Sciatic nerve (tissue), 2 donors: ENCODE results near the gene TSTD1. TPM values are rescaled to one million over a fixed set of nuclear protein-coding genes. Genes with fewer than 3 reads are reported as not detected.
"Not testable (repeated sequence)": the region's sequence is repeated elsewhere in the genome, so short reads cannot be mapped to it uniquely, and the experiment has no call there.

Experiments
- ATAC-seq: fragments of 200-7000 bp; cut with Tn5 transposase; one replicate; pipeline ENCODE4 v1.9.1; 2020; ENCODE audit warnings: mild to moderate bottlenecking, moderate library complexity
- DNase-seq: peaks from one replicate; pipeline ENCODE4 v3.0.0-alpha.2; 2020; ENCODE audit warnings: low spot score
- intact Hi-C: fragments of 100-400 bp; cut with DNase I; formaldehyde crosslinking; loops from one replicate; pipeline ENCODE4 v1.14.2; 2022
- total RNA-seq: library from RNA; stranded (reverse); fragmentation: NEBNext Ultra II Directional; extraction: Animal tissue kit (Norgen Biotek cat#: 25700); gene quantifications from one replicate; pipeline ENCODE4 v1.2.1, GENCODE V29; 2021
- donor health status: DM: no; HTN: no; CAD: no.
- donor health status: DM: no; HTN: no; CAD: no.

TSTD1 gene
- total RNA-seq, 1 donor from 2014 or later: 13.1 TPM

GRCh38 chr1:161017756-161018630 is 20.8 kb downstream of the TSTD1 start:
- ATAC-seq: no peak
- DNase-seq: no peak
- intact Hi-C loops: no loop called here

DNA sequence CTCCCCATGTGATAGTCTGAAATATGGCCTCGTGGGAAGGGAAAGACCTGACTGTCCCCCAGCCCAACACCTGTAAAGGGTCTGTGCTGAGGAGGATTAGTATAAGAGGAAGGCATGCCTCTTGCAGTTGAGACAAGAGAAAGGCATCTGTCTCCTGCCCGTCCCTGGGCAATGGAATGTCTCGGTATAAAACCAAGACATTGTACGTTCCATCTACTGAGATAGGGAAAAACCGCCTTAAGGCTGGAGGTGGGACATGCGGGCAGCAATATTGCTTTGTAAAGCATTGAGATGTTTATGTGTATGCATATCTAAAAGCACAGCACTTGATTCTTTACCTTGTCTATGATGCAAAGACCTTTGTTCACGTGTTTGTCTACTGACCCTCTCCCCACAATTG is 21.6 kb downstream of the TSTD1 start:
- ATAC-seq, intact Hi-C loops, DNase-seq: not testable (repeated sequence)

- intact Hi-C loops, DNase-seq, ATAC-seq: not testable (repeated sequence)
Observed at GRCh38 chr1:161016683-161017082, 22.1 kb downstream of the TSTD1 start.

DNA sequence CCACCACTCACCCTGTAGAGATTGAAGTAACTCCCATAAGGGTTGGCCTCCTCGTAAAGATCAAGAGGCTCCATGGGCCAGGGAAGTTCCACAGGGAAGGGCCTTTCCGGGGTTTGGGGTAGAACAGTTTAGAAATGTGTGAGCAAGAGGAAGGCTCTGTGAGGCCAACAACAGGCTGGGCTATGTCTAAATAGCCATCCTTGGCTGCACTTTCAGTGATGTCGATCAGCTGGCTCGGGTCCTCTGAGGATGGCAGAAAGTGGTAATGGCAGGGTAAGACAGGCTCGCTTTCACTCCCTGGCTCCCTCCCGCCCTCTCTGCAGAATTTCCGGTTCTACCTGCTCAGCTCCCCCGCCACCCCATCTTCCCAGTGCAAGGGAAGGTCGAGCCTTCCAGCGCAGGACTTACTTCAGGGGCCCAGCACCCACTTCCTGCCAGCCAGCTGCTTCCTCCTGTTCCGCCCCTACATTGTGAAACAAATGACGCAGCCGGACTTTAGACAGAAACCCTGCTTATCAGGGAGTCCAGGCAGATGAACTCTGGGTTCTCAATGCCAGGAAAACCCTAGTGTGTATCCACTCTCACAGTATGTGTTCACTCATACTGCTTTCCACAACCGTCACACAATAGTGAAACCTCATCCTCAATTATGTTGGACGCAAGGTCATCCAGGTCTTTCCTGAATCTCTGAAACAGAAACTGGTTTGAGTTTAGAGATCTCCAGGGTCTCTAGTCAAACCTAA is 25.1 kb downstream of the TSTD1 start:
- DNase-seq (peak; percentile 79), ATAC-seq (peak; percentile 95)
- intact Hi-C loops: no loop called here

- DNase-seq (no peak), ATAC-seq (peak; percentile 41)
- intact Hi-C loops: no loop called here
Observed at GRCh38 chr1:161013131-161013487, 25.7 kb downstream of the TSTD1 start.

DNA sequence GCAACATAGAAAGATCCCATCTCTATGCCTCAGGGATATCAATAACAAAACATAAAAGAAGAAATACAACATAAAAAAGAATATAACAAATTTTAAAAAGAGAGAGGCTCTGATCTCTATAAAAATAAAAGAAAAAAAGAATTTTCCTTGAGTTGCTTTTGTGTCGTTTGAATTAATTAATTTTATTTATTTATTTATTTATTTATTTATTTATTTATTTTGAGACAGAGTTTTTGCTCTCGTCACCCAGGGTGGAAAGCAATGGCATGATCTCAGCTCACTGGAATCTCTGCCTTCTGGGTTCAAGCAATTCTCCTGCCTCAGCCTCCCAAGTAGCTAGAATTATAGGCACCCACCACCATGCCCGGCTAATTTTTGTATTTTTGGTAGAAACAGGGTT is 26.3 kb downstream of the TSTD1 start:
- ATAC-seq: no peak
- intact Hi-C loops: no loop called here

GRCh38 chr1:161009602-161010211 is 29.1 kb downstream of the TSTD1 start:
- ATAC-seq (no peak), DNase-seq (no peak)
- intact Hi-C loops: no loop called here

More for the DNA sequence above, 26.3 kb downstream of the TSTD1 start:
- DNase-seq: no peak

GRCh38 chr1:161008869-161009510 is 29.8 kb downstream of the TSTD1 start:
- no peak for DNase-seq
- intact Hi-C loops: no loop called here
- no peak for ATAC-seq

DNA sequence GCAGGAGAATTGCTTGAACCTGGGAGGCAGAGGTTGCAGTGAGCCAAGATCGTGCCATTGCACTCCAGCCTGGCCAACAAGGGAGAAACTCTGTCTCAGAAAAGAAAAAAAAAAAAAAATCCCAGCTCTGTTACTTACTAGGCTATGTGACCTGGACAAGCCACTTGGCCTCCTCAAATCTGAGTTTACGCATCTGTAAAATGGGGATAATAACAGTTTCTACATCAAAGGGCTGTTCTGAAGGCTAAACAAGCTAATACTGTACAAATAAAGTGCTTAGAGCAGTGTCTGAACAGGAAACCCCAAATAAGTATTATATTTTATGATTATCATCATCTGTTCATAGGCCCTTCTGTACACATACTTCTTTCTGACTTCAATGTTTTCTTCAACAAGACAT is 31.4 kb downstream of the TSTD1 start:
- DNase-seq: no peak
- ATAC-seq: no peak
- intact Hi-C loops: no loop called here

DNA sequence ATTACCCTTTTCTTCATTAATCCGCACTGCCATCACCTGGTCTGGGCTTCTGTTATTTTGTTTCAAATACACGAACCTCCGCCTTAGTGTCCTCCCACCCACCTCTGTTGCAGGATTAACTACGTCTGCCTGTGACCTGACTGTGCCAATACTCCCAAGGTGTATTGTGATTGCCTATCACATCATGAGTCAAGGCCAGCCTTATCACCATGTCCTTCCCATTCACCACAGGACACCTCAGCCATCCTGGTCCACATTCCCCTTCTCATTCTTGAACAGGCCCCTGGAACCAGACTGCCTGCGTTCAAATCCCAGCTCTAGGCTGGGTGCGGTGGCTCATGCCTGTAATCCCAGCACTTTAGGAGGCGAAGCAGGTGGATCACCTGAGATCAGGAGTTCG is 32.2 kb downstream of the TSTD1 start:
- DNase-seq (no peak), ATAC-seq (no peak)
- intact Hi-C loops: no loop called here

- DNase-seq (no peak), ATAC-seq (no peak)
- intact Hi-C loops: no loop called here
Observed at GRCh38 chr1:161001525-161001924, 37.2 kb downstream of the TSTD1 start.

DNA sequence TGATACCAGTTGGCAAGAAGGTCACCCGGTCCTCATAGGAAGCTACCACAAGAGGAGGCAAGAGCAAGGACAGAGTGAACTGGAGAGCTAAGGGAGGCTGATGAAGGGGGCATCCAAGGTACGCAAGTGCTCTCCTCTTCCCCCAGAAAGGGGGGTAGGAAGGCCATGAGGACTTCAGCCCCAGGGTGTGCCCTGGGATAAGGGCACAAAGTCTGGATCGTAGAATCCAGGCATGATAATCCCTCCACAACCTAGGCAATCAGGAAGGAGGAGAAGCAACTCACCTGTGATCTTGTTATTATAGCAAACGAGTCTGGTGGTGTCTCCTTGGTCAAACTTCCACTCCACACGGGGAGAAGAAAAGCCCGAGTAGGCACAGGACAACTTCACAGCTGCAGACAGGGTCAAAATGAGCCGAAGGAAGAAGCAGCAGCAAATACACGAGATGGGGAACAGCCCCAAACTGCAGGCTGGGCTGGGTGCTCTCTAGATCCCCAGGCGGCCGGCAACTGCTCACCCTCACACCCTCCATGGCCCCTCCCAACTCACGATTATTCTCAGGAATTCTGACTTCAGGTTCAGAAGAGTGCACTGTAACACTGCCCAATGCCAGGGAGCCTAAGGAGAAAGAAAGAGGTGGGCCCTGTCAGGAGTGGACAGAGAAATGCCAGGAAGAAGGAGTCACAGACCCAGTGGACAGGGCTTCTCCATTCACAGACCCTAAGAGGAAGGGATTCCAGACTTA is 37.9 kb downstream of the TSTD1 start:
- intact Hi-C loops: no loop called here
- ATAC-seq: no peak
- DNase-seq: no peak

DNA sequence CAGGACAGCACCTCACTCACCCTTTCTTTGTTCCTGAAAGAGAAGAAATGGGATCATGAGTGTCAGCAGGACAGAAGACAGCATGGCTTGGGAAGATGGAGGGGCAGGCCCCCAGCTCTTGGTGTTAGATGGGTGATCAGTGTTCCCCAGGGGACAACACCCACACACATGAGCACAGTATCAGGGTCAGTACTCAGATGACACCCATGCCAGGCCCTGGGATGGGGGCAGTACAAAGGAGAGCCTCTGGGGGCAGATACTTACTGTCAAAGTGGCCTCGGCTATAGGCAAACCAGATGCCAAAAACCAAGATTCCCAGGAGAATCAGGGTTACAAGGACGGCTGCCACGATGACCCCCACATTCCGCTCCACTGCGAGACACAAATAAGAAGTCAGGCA is 39.4 kb downstream of the TSTD1 start:
- intact Hi-C loops: loop anchor here (10.0 kb wide), 1 partner anchor 95 kb away; the partner anchor contains the start of gene KLHDC9
- no peak for ATAC-seq
- no peak for DNase-seq

DNA sequence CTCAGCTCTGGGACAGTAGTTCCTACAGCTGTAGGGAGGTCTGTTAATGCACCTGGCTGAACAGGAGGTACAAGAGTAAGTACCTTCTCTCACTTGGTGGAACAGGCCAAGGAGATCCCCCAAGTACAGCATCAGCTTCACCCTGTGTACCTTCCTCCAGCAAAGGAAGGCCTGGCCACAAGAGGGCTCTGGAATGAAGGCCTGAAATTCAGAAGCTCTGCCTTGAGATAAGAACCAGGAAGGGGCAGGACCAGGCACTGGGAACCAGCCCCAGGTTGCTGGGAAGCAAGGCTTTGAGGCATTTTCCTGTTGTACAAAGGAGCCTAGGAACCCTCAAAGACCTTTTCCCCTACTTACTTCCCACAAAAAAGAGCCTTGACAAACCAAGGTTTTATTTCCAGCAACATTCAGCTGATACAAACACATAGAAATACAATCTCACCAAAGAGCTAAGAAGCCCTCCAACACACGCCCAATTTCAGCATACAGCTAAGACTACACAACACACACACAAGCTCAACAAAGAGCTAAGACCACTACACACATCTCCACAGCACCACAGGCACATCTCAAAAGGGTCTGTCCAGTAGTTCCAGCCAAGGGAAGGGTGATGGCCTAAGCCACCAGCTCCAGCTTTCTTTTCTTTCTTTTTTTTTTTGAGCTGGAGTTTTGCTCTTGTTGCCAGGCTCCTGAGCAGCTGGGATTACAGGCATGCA is 41.3 kb downstream of the TSTD1 start:
- peak; percentile 74 for ATAC-seq
- peak; percentile 67 for DNase-seq

DNA sequence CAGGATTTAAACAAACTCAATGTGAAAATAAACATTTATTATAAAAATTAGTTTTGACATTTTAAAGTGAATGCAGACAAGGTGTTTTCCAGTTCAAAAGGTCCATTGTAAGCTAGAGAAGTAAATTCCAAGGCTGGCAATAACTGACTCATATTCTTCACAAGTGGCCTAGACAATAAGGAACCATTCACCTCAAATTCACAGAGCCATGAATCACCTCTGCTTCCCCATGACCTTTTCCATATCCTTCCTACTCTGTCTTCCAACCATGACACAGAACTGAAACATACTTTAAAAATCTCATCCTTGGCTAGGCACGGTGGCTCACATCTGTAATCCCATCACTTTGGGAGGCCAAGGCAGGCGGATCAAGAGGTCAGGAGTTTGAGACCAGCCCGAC is 42.6 kb downstream of the TSTD1 start:
- ATAC-seq: no peak
- no peak for DNase-seq
- intact Hi-C loops: loop anchor here (10.0 kb wide), 1 partner anchor 99 kb away; the partner anchor contains the start of gene KLHDC9

More for the DNA sequence above, 41.3 kb downstream of the TSTD1 start:
- intact Hi-C loops: loop anchor here (1.0 to 10.0 kb wide), 2 partner anchors 22 to 97 kb away; partner anchors contain the start of gene KLHDC9

GRCh38 chr1:160993544-160994193 is 45.1 kb downstream of the TSTD1 start:
- DNase-seq (no peak), ATAC-seq (peak; percentile 60)
- intact Hi-C loops: loop anchor here (10.0 kb wide), 1 partner anchor 101 kb away; the partner anchor contains the start of gene KLHDC9

- not testable (repeated sequence) for ATAC-seq, DNase-seq
- intact Hi-C loops: loop anchor here (10.0 kb wide), 1 partner anchor 103 kb away; the partner anchor contains the start of gene KLHDC9
Observed at GRCh38 chr1:160992036-160992435, 46.7 kb downstream of the TSTD1 start.
